ENCODE results near the gene KRT23.

DNA sequence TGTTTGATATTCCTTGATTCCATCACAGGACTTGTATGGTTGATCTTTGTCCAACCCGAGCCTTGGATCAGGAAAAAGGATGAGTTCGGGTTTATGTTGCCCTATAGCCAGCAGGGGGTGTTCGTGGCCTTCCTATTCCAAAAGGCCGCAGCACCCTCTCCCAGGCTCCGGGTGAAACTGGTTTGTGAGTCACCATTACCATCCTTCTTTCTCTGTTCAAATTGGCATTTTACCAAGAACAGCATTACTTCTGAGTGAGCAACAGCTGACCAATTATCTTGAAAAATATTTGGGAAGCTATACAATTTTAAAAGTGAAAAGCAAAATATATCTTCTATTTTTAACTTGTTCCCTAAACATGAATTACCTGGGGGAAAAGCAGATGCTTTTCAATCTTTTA, 28.1 kb downstream of the KRT23 start:
- TF ChIP-seq EZH2 (IDR thresholded peaks at IDR 0.05) (no peak), POLR2AphosphoS5 (IDR thresholded peaks at IDR 0.05; ENCODE audit: borderline replicate concordance, low read depth, low read length) (no peak; the same call in 1 of the 2 replicates), FOXP2 (optimal IDR thresholded peaks at IDR 0.05; ENCODE audit: control extremely low read depth, extremely low read length, insufficient read depth) (no peak)
